GM19324 (cell line): ENCODE measurements around the gene MUL1.

Experiments used
- ATAC-seq: cut with Tn5 transposase; IDR thresholded peaks from one replicate; pipeline ENCODE4 v1.9.1; 2021; ENCODE audit warnings: mild to moderate bottlenecking, moderate library complexity; ENCODE audit not compliant: unreplicated experiment, low FRiP score

Gene MUL1

DNA sequence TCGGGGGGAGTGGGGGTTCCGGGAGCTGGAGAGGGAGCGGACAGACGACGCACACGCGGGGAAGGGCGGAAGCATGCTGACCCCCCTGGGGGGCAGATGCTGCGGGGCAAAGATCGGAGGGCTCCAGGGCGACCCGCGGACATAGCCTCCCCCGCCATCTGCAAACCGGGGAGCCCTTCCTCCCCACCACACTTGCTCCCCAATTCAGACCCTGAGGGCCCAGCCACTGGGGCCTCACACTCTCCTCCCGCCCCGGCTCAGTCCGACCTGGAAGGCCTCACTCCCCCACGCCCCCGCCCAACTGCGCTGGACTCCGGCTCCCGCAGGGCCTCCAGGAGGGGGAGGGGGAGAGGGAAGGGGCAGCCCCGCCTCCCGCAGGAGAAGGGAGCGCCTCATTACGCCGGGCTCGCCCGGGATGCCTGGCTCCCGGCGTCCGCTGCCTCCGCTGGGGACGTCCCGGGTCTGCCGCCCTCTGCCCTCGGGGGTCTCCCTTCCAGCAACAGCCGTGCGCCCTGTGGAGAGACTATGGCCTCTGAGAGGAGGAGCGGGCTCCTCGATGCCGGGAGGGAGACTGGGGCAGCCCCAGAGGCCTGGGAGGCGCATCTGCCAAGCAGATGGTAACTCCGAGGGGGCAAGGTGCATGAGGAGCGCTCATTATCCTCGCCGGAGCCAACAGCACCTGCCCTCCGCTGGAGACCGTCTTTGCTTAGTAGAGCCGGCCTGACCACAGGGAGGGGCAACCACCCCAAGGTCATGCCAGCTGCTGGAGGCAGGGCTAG, 21.3 kb downstream of the MUL1 start:
- ATAC-seq: no peak

DNA sequence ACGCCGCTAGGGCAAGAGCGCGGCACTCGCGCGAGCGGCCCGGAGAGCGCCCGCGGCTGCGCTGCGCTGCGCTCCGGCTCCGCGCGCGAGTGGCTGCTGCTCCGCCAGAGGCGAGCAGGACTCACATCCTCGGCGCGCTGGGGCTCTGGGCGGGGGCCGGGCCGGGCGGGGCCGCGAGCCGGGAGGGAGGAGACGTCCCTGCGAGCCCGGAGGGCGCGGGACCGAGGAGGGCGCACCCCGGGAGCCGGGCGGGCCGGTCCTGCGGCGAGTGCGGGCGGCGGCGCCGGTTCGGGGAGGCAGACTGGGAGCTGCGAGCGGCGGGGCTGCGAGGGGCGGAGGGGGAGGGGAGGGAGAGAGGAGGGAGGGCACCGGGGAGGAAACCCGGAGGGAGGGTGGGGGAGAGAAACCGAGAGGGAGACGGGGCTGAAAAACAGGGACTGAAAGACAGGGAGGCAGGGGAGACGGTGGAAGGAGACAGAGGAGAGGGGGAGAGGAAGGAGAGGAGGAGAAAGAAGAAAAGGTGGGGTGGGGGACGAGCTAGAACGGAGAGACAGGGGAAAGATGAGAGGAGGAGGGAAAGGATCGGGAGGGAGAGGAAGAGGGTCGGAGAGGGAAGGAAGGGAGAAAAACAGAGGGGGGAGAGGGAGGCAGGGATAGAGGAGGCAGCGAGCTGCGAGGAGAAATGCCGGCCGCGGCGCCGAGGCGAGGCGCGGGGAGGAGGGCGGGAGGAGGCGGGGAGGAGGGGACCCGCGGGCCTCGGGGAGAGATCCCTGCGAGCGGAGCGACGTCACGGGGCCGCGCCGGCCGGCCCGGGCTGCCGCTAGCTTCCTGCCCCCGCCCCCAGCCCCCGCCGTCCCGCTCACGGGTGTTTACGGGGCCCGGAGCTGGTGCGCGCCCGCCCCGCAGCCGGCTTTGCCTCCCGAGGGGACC, 22.2 kb downstream of the MUL1 start, which contains the start of gene CAMK2N1:
Gene CAMK2N1 (minus strand): TSS at position 684 of the 930 bp plus-strand sequence. CDS start 831 bp downstream, outside the sequence.
- ATAC-seq: no peak

DNA sequence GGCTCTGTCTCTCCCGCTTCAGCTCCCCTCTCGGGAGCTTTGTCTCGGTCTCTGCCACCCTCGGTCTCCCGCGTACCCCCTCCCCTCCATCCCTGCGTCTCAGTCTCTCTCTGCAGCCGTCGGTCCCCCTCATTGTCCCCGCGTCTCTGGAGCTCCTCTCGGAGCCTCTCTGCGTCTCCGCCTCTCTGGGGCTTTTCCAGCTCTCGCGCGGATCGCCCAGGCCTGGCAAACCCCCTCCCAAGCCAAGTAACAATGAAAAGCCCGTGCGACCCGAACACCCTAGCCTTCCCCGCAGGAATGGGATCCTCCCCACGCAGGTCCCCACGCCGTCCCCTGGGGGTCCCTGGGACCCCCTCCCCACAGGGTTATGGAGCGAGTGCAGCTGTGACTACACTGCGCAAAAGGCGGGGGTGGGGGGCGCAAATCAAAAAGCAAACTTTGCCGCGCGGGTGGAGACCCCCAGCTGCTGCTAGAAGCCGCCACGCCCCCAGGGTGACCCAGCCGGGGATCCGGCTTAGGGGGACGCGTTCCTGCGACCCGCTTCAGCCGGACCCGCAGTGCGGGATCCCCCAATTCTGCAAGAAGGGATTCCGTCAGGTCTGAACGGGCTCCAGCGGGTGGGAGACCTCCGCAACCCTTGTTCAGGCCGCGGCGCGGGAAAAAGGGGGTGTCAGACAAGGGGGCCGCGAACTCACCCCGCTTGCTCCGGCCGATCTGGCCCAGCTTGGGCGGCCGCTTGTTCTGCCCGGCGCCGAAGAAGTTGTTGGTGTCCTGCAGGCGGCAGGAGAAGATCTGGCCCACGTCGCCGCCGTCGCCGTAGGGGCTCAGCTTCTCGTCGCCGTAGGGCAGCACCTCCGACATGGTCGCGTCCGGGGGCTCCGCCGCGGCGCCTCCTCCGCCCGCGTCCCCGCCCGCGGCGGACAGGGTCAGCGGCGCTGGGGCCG, 23.2 kb downstream of the MUL1 start:
- ATAC-seq: no peak

DNA sequence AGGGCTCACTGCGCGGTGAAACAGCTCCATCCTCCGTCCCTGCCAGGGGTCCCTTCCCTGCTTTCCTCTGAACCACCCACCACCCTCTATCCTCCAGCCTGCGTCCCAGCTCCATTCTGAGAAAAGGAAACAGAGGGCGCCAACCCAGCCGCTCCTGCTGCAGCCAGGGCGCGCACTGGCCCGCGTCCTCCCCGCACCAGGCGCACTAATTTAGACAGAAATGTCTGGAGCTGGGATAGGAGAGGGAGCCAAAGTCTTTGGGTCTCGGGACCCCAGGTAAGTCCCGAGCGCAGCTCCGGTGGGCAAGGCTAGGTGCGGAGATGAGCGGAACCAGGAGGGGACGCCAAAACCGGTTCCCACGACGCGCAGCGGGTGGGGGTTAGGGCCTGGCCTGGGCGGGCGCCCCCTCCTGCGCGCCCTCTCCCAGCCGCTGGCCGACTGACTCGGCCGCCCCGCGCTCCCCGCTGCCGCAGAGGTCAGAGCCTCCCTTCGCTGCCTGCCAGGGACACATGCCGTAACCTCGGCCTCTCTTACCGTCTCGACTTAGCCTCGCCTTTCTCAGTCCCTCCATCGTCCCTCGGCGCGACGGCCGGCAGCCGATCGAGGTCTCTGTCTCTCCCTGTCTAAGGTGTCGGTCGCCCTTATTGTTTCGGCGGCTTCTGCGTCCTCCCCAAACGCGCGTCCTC, 24.0 kb downstream of the MUL1 start:
- ATAC-seq: no peak

DNA sequence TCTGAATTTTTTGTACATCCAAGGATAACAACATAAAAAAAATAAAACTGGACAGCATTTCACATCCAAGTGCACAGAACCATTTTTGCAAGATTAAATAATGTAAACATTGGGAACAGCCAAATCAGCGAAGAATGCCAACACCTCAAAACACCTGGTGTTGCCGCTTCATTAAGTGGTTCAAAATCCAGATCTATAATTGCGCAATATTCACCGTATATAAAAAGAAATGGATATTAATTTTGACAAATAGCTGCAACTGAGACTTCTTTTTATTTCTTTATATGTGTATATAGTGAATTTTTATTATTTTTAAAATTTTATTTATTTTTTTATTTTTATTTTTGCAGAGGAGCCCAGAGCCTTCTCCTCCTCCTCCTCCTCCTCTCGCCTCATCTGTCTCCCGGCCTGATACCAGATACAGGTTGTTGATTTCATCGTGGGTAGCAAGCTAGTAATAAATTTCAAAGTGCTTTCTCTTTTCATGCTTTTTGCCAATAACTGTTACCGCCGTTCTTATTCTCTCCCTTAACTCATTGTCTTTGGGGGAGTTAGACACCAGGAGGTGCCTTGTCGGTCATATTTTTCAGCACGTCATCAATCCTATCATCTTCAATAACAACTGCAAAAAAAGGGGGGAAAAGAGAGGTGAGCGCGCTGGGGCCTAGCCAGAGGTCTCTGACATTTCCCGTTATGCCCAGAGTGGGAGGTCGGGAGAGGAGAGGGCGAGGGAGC, 24.7 kb downstream of the MUL1 start:
- ATAC-seq: no peak

DNA sequence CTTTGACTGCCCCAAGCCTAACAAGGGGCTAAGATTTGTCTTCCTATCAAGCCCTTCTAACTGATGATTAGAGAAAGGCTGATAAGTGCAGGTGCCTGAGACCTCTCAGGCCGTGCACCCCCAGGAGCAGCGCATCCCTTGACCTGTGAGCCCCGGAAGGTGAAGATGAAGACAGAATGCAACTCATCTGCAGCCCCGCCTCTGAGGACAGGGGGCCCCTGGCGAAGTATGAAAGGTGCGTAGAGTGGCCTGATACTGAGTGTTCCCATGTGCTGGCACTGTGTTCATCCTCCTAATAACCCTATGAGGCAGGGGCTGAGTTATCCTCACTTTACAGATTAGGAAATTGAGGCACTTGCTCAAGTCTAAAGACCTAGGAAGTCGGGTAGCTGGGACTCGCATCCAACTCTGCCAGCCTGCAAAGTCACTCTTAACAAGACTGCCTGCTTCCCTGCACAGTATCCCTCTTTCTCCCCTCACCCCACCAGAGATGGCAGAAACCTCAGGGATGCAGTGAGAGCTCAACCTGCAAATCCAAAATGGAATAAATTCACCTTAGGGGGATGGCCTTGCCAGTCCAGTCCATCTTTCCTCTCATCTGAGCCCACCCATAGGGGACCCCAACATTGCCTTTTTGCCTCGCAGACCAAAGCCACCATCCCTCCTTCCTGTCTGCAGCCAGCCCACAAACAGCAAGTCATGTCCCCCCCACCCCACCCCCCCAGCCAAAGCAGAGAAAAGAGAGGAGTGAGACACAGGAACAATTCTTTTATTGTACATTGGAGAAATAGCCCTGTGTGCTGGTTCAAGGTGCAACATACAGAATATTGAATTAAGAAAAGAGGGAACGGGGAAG, 26.1 kb downstream of the MUL1 start:
- ATAC-seq: no peak

DNA sequence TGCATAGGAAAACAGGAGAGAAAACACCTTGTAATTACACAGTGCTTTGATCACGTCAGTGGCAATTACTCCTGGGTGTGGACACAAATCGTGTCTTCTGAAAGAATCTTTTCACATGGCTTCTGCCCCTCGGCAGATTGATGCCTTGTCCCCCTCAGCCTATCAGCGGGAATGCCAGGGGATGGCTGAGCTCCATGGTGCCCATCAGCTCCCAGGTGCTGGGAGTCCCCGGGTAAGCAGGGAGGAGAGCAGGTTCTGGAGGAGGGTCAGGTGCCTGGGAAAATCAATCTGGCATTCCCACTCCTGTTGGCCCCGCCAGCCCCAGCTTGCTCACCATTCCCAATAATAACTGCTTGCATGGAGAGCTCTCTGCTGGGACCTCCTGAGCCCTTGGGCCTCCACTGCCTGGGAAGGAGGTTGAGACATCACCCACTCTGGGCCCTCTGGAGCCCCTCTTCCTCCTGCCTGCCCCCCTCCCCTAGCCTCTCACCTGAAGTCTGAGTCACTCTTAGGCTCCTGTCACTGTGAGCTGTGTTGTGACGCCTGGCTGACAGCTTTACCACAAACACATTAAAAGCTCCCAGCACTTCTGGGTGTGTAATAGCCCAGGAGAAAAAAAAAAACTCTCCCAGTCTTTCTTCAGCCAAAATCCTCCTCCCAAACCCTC, 26.9 kb downstream of the MUL1 start:
- no peak for ATAC-seq

DNA sequence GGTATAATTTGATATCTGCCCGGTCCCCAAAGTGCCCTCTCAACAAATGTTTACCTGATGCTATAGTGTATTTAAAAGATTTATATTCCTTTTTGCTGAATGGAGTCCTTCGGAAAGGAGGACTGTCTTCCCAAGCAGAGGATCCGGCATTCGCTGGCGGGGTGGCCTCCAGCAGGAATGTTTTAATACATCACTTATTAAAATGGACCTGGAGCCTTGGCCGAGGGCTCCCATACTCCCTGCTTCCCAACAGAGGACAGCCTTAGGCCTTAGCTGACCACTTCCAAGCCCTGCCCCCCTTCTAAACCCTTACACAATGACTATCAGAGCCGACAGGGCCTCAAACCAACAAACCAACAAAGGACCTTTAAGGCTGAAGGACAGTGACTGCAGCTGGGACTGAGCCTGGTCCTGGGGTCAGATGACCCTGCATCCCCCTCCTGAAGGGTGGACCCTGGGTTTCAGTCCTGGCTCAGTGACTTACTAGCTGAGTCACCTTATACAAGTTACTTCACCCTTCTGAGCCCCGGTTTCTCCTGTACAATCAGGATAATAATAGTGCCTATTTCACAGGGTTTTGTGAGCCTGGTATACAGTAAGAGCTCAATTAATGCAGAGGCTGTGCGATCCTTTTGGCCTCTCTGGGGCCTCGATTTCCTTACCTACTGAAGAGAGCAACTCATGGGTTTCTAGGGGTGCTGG, 27.6 kb downstream of the MUL1 start:
- no peak for ATAC-seq

DNA sequence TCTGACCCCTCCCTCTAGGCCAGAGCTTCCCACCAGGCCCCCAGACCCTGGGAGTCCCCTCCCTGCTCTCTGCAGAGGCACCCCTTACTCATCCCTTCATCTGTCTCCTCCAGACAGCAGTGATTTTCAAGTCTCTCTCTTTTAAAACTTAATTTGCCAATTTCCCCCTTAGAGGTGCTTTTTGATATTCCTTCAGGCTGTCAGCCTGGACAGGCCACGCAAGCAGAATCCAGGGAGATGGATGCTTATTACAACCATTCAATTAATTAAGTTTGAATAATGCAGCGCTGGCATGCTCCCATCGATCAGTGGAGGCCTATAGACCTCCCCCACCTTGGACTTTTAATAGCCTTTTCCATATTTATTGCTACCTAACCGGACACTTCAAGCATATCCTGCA, 28.1 kb downstream of the MUL1 start:
- ATAC-seq: no peak

DNA sequence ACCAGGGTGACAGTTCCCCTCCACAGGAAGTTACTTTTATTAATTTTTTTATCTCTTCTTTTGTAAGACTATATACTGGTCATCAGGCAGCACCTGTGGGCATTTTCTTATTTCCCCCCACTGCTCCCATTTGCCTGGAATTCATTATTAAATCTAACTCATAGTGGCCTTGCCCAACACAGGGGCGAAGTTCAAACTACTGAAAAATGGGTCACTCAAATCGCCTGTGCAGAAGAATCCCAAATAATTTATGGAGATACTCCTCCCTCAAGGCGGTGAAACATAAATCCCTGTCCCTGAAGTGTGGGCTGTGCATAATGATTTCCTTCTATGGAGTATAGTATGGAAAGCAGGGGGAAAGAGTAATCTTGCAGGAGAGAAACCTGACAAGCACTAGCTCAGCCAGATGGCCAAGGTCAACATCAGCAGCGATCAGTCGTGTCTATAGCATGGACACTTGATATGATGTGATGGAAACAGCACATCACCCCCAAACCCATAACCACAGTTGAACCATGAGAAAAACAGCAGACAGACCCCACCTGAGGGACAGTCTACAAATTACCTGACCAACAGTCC, 29.8 kb downstream of the MUL1 start:
- ATAC-seq: no peak

DNA sequence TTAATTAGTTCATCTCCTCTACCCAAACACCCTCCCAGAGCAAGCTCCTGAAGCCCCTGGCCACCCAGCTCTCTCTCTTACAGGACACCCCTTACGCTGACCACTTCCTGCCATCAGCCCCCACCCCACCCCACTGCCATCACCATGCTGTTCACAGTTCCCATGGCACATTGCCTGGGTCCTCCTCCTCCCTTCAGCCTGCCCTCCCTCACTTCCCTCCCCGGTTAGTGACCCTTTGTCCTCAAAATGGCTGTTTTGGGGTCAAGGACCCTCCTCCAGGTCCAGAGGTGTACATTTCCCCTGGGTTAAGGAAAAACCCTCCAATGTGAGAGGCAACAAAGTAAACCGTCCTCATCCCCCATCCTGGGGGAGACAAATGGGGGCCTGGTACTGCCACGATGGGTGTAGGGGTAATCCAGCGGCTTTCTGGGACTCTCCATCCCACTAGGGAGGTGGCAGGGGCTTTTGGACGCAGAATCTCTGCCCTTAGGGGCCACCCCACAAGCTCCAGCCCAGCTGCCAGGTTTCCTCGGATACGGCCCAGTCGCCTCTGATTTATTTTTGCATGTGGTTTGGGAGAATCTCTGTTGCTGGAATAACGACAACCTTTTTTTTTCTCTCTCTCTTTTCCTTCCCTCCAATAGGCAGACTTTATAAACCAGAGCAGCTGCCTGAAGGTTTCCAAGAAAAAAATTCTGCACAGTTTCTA, 30.4 kb downstream of the MUL1 start:
- no peak for ATAC-seq

DNA sequence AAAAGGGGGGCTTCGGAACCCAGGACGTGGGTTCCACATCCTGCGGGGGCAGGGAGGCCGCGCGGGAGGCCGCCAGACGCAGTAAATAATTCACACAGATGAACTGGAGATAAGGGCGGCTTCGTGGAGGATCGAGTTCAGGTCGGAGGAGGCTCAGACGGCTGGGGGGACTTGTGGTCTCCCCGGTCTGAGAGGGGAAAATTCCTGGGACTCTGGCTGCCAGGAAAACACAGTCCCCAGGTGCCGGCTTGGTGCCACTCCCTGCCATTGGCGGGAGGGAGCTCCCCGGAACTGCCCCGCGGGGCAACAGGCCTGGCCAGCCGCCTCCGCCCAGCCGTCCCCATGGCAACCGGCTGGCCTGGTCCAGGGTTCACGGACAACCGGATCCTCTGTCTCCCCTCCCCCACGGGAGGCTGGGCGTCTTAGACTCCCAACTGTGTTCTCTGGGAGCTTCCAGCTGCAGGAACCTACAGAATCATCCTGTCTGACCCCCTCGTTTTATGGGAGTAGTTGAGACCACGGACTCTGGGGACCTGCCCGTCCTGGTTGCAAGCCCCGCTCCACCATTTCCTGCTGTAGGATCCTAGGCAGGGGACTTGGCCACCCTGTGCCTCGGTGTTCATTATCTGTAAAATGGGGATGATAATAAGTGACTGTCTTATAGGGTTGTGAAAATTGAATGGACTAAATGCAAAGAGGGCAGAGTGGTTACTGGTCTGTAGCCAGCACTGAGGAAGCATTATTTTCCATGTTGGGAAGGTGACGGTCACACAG, 31.5 kb downstream of the MUL1 start:
- ATAC-seq: no peak

DNA sequence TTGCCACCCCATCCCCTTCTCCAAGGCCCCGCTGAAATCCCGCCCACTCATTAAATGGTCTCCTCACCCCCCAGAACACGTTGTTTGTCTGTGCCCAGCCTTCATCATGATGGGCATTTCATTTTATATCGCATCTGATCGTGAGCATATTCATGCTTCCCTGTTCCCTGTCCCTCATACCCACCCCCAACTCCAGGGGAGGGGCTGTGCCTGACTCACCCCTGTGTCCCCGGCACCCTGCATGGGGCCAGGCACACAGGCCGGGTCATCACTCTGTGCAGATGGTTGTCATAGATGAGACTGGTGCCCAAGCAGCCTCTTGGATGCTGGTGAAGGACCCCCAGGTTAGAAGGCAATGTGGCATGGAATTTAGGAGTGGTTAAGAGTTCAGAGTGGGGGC, 33.0 kb downstream of the MUL1 start:
- ATAC-seq: no peak

DNA sequence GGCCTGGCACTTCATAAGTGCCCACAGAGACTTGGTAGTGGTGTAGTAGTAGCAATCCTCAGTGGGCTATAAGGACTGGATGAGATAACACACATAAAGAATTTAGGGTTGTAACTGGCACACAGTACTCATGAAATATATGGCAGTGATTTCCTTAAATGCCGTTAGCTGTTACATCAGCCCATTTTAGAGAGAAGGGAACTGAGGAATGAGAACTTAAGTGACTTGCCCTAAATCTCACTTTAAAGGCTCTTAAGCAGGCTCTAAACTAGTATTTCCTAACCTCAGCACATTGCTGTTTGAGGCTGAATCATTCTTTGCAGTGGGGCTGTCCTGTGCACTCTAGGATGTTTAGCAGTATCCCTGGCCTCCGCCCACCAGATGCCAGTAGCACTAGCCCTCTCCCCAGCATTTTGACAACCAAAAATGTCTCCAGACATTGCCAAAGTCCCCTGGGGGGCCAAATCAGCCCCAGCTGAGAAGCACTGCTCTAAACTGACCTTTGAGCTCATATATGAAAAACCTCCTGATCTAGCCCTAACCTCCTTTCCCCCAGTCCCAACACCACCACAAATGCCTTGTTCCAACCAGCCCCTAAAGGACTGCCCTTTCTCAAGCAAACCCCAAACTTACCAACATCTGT, 33.5 kb downstream of the MUL1 start:
- no peak for ATAC-seq

DNA sequence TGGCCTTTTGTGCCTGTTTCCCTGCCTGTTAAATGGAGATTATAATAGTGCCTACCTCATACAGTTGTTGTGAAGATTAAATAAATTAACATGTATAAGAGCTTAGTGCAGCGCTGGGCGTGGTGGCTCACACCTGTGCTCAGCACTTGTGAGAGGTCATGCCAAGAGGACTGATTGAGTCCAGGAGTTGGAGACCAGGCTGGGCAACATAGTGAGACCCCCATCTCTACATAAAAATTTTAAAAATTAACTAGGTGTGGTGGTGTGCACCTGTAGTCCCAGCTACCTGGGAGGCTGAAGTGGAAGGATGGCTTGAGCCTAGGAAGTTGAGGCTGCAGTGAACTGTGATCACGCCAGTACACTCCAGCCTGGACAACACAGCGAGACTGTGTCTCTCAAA, 34.1 kb downstream of the MUL1 start:
- ATAC-seq: no peak
